Stimulated activated CD4-positive, alpha-beta T cell treated with anti-CD3 and anti-CD28 coated beads, Interleukin-2, amount 100 ng/mL, for 24 hours (primary cell): ENCODE results near the gene ELK3.

Source experiments
- DNase-seq, 2 donors: peaks; one replicate each; pipeline ENCODE4 v3.0.0-alpha.2; 2020

ELK3 gene

DNA sequence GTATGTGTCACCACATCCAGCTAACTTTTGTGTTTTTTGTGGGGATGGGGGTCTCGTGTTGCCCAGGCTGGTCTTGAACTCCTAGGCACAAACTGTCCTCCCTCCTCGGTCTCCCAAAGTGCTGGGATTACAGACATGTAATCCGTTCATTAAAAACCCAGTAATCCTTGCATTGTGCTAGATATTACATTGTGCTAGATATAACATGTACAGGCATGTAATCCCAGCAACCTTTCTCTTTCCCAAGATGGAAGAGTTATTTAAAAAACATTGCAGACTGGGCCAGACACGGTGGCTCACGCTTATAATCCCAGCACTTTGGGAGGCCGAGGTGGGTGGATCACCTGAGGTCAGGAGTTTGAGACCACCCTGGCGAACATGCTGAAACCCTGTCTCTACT is 19.7 kb downstream of the ELK3 start:
- no peak for DNase-seq

DNA sequence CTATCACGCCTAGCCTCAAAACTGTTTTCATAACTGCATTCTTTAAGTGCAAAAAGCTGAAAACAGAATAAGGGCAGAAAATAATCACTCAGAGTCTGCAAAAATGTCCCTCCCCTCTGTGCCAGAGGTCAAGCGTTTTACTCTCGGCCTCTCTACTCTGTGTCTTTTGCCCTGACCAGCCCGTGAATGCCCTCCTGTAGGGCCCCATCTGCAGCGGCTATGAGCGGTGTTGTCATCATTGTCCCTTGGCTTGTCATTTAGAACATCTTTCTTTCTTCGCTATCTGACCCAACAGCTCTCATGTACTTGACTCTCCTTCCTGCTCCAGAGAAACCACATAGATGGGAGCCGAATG is 21.7 kb downstream of the ELK3 start:
- DNase-seq: no peak

DNA sequence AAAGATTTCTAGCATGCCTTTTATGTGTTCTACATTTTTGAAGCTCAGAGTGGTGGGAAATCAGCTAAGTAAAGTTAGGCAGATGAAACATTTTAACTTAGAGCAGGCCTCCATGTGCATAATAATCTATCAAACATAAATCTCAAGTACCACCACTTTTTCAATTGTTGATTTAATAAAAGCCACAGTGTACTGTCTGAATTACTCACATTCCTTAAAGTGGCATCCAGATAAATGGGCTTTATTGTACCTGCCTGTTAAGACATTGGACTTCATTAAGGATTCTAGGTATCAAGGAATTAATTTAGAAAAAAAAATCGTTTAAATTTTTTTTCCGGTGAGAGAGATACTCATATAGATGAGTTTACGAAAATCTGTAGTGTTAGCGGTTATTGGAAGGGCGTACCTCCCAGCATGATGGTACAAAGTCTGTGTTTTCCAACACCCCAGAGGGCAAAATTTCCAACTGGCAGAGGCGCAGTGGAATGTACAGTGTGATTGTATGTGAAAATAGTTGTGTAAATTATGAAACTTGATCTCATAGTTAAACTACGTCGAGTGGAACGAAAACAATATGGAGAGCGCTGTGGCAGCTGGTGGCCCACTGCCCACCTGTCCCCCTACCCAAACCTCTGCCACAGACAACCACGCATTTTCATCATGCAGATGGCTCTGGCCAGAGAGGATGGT is 25.0 kb downstream of the ELK3 start:
- DNase-seq: no peak

- DNase-seq: no peak
These were observed 25.6 kb downstream of the ELK3 start for GRCh38 chr12:96219700-96220206.

- DNase-seq: no peak
These were observed 26.7 kb downstream of the ELK3 start for GRCh38 chr12:96220902-96221301.

DNA sequence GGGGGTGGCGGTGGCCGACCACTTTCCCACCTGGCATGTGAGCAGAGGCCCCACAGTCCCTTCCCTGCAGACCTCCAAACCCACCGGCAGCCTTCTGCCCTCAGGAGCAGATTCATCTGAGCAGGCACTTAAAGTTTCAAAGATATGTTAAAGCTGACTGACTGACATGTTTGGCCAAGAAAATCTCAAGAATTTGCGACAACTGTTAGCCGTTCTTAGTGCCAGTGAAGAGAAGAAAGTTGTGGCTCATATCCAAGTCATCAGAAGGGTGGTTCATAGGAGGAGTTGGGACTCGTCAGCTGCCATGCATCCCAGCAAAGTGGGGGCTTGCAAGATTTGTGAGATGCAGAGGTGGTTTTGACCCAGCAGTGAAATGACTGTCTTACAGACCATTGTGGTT is 27.2 kb downstream of the ELK3 start:
- no peak for DNase-seq

DNA sequence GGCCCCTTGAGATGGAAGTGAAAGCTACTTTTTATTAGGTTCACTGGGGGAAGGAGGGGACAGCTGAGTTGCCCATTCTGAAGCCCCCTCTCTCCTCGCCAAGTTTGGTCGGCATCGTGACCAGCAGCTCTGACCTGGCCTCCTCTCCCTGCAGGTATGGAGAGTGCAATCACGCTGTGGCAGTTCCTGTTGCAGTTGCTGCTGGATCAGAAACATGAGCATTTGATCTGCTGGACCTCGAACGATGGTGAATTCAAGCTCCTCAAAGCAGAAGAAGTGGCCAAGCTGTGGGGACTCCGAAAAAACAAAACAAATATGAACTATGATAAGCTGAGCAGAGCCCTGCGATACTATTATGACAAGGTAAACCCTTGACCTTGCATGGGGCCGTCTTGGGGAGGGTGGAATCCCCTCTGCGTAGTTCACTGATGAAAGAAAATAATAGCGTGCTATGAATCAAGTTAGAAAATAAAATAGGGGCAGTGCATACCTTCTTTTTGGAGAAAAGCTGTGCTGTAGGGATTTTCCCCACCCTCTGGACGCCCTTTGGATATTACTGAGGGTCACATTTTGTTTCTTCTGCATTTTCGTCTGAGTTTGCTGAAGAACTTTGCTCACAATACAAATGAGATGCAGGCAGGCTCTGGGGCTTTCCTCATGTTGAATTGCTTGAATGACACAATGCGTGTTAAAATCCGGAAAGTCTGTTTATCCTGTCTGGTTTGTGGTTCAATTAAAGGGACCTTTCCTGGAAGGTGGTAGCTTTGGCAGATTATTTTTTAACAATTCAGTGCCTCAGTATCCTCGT is 29.4 kb downstream of the ELK3 start:
- no peak for DNase-seq

DNA sequence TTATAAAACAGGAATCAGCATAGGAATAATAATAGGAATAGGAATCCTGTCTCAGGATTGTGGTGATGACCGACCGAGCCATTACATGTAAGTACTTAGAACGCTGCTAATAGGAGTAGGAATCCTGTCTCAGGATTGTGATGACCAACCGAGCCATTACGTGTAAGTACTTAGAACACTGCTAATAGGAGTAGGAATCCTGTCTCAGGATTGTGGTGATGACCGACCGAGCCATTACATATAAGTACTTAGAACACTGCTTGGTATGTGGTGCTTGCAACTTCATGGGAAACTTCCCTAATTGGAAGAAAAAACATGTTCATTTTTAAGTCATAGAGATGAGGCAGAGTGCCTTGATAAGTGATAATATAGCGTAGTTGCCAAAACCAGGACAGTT is 30.0 kb downstream of the ELK3 start:
- no peak for DNase-seq

- no peak for DNase-seq
These were observed 31.1 kb downstream of the ELK3 start for GRCh38 chr12:96225044-96225855.

GRCh38 chr12:96225994-96226399 is 31.8 kb downstream of the ELK3 start:
- DNase-seq: no peak

DNA sequence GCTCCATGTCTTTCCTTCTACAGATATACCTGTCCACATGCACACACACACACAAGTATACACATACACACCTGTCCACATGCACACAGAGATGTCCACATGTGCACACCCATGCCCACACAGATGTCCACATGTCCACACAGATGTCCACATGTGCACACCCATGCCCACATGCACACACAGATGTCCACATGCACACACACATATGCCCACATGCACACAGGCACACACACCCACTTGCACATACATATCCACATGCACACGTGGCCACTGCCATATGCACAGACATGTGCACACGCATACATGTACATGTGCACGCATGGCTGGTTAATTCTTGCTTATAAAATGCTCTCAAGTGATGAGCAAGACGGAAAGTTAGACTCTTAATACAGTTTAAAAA is 32.2 kb downstream of the ELK3 start:
- no peak for DNase-seq

- no peak for DNase-seq
These were observed 32.7 kb downstream of the ELK3 start for GRCh38 chr12:96226801-96227348.

GRCh38 chr12:96227365-96228106 is 33.4 kb downstream of the ELK3 start:
- DNase-seq: no peak

- no peak for DNase-seq
These were observed 34.5 kb downstream of the ELK3 start for GRCh38 chr12:96228566-96229248.

- DNase-seq: no peak
These were observed 36.5 kb downstream of the ELK3 start for GRCh38 chr12:96230646-96231045.

DNA sequence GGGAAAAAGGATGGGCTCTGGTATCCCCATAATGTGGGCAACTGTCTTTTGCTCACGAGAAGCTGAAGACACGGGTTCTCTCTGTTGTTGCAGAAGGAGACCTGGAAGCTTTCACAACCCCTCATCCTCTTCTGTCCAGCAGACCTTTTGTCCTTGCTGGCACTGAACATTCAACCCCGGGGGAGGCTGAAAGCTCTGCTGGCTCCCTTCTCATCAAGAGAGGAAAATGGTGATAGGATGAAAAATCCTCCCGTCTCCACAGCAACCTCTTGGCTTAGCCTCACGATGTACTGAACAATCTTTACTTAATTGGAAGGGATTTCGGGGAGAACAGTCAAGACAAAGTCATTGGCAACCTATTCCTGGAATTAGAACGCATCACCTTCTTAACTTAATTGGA is 39.0 kb downstream of the ELK3 start:
- no peak for DNase-seq

DNA sequence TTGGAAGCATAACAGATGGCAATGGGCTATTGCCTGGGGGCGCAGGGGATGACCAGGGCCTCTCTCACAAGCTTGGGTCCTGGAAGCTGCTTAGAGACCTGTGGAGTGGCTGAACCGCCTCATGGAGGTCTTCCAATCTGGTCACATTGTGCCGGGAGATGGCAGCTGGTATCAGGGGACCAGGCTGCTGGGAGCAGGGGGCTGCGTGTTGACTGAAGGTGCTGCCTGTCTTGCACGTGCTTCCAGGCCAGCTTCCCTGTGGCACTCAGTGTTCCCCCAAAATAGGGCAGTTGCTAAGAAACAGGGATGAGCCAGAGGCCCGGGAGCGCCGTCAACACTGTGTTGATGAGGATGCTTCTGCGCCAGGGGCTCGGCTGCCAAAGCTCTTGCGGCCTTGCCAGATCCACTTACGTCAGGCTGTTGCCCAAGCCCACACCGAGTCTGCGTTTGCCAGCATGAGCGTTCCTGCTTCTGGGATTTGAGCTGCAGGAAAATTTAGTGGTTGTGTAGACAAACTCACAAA is 39.8 kb downstream of the ELK3 start:
- DNase-seq: no peak

DNA sequence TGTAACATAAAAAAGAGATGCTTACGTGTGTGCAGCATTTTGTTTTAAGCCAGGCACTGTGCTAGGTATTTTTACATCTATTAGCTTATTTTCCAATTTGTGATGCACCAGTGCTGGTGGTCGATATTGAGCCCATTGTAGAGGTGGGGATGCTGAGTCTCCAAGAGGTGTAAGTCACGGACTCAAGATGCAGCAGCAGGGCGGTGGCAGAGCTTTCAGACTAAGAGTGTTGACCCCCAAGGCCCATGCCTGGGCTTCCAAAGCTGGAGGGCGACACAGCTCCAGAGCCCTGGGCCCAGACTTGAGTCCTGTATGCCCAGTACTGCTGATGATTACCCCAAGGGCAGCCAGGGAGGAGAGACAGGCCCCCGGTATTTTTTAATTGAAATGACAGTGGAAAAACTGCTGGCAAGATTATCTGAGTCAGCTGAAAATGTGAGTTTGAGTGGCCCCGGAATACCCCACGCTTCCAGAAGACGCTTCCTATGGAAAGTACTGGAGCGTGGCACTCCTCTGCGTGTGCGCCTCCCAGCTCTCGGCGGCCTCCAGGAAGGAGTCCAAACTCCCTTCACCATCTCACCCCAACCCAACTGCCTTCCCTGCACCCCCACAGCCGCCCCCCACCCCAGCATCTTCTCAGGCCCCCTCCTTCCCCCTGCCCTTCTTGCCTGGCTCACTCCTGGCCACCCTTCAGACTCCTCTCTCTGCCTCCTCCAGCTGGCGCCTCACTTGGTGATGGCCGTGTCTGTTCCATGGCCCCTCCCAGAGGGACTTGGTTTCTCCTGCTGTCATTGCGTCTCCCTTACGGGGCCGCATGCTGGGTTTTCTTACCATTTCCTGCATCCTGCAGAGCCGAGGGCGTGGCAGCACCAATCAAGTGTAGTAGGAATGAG is 40.7 kb downstream of the ELK3 start:
- no peak for DNase-seq

GRCh38 chr12:96235484-96235826 is 41.3 kb downstream of the ELK3 start:
- DNase-seq: no peak

GRCh38 chr12:96236221-96236822 is 42.1 kb downstream of the ELK3 start:
- DNase-seq: peak in 1 of 2 donors; percentile 48
